GM23338 (cell line): Measurements from ENCODE around the gene CAND1. TPM values are rescaled to one million over a fixed set of nuclear protein-coding genes. Genes with fewer than 3 reads are reported as not detected.

Experiments used
- ATAC-seq: fragments of 200-7000 bp; cut with Tn5 transposase; 3 replicates; pipeline ENCODE4 v1.9.1; 2020
- DNase-seq: peaks from one replicate; pipeline ENCODE4 v3.0.0-alpha.2; 2015; ENCODE audit warnings: low spot score
- H2AFZ ChIP-seq: fragments of 200-600 bp; sonication (generic); 2 replicates; pipeline ENCODE4 v1.8.0; 2016; ENCODE audit warnings: antibody characterized with exemption, mild to moderate bottlenecking, moderate library complexity
- H3F3A ChIP-seq: fragments of 200-600 bp; sonication (generic); replicated peaks from 2 replicates; pipeline ENCODE4 v1.8.0; 2017; ENCODE audit warnings: antibody characterized with exemption, mixed run types, low read depth
- H3K27ac ChIP-seq: fragments of 200-600 bp; sonication (generic); 2 replicates; pipeline ENCODE4 v1.6.1; 2016; ENCODE audit warnings: low read depth
- H3K27me3 ChIP-seq: fragments of 200-600 bp; sonication (generic); 2 replicates; pipeline ENCODE4 v1.8.0; 2016; ENCODE audit warnings: mild to moderate bottlenecking, mixed run types, moderate library complexity; ENCODE audit not compliant: insufficient read depth
- H3K36me3 ChIP-seq: fragments of 200-600 bp; sonication (generic); 2 replicates; pipeline ENCODE4 v1.8.0; 2016; ENCODE audit warnings: mild to moderate bottlenecking; ENCODE audit not compliant: insufficient read depth
- H3K4me1 ChIP-seq: fragments of 200-600 bp; sonication (generic); 2 replicates; pipeline ENCODE4 v1.8.0; 2016; ENCODE audit warnings: mild to moderate bottlenecking, moderate library complexity; ENCODE audit not compliant: insufficient read depth
- H3K4me2 ChIP-seq: fragments of 200-600 bp; sonication (generic); 2 replicates; pipeline ENCODE4 v1.7.1; 2017; ENCODE audit warnings: mixed run types
- H3K4me3 ChIP-seq: fragments of 200-600 bp; sonication (generic); 2 replicates; pipeline ENCODE4 v1.6.1; 2016; ENCODE audit warnings: mixed run types
- H3K79me2 ChIP-seq: fragments of 200-600 bp; sonication (generic); replicated peaks from 2 replicates; pipeline ENCODE4 v1.8.0; 2017; ENCODE audit warnings: mild to moderate bottlenecking; ENCODE audit not compliant: insufficient read depth
- H3K9me2 ChIP-seq: fragments of 200-600 bp; sonication (generic); 2 replicates; pipeline ENCODE4 v1.8.0; 2017; ENCODE audit not compliant: insufficient read depth
- H4K20me1 ChIP-seq: fragments of 200-600 bp; sonication (generic); replicated peaks from 2 replicates; pipeline ENCODE4 v1.8.0; 2017; ENCODE audit warnings: mild to moderate bottlenecking; ENCODE audit not compliant: insufficient read depth
- H3K27ac Mint-ChIP-seq: 2 replicates; pipeline ENCODE4 v1.8.0; 2020; ENCODE audit warnings: inconsistent platforms, mild to moderate bottlenecking, moderate library complexity, mixed read lengths
- H3K27me3 Mint-ChIP-seq: 3 replicates; pipeline ENCODE4 v1.8.0; 2022; ENCODE audit warnings: low read depth, mild to moderate bottlenecking, moderate library complexity, mixed read lengths, inconsistent platforms; ENCODE audit not compliant: insufficient read depth, poor library complexity
- H3K36me3 Mint-ChIP-seq: 3 replicates; pipeline ENCODE4 v1.8.0; 2021; ENCODE audit warnings: low read depth, mild to moderate bottlenecking, inconsistent platforms, moderate library complexity, mixed read lengths
- H3K4me1 Mint-ChIP-seq: 3 replicates; pipeline ENCODE4 v1.8.0; 2020; ENCODE audit warnings: mild to moderate bottlenecking, inconsistent platforms, mixed read lengths
- H3K4me3 Mint-ChIP-seq: 3 replicates; pipeline ENCODE4 v1.8.0; 2021; ENCODE audit warnings: moderate library complexity, mild to moderate bottlenecking, inconsistent platforms, mixed read lengths
- H3K9me3 Mint-ChIP-seq: 3 replicates; pipeline ENCODE4 v1.8.0; 2020; ENCODE audit warnings: moderate library complexity, mild to moderate bottlenecking, inconsistent platforms, mixed read lengths
- CREB1 ChIP-seq: fragments of 250-450 bp; sonication (Bioruptor Pico); IDR thresholded peaks from 2 replicates; pipeline ENCODE4 v1.5.0; 2020; ENCODE audit warnings: low read depth, mild to moderate bottlenecking, moderate library complexity
- ETS1 ChIP-seq: IDR thresholded peaks from 2 replicates; pipeline ENCODE4 v1.6.1; 2016; ENCODE audit warnings: antibody characterized with exemption
- EZH2 ChIP-seq: fragments of 200-600 bp; sonication (generic); IDR thresholded peaks from one replicate; pipeline ENCODE4 v1.8.0; 2017; ENCODE audit warnings: antibody characterized with exemption, mild to moderate bottlenecking, low read depth; ENCODE audit not compliant: unreplicated experiment
- EZH2phosphoT487 ChIP-seq: fragments of 200-600 bp; sonication (generic); IDR thresholded peaks from one replicate; pipeline ENCODE4 v1.8.1; 2018; ENCODE audit warnings: antibody characterized with exemption; ENCODE audit not compliant: unreplicated experiment
- JUNB ChIP-seq: IDR thresholded peaks from one replicate; pipeline ENCODE4 v1.6.1; 2016; ENCODE audit warnings: antibody characterized with exemption; ENCODE audit not compliant: unreplicated experiment
- NANOG ChIP-seq: IDR thresholded peaks from 2 replicates; pipeline ENCODE4 v1.6.1; 2016; ENCODE audit warnings: antibody characterized with exemption, borderline replicate concordance
- POLR2AphosphoS5 ChIP-seq: IDR thresholded peaks from 2 replicates; pipeline ENCODE4 v1.6.1; 2016; ENCODE audit warnings: antibody characterized with exemption, low read depth
- REST ChIP-seq: IDR thresholded peaks from one replicate; pipeline ENCODE4 v1.6.1; 2018; ENCODE audit warnings: antibody characterized with exemption; ENCODE audit not compliant: unreplicated experiment
- STAT1 ChIP-seq: IDR thresholded peaks from one replicate; pipeline ENCODE4 v1.6.1; 2016; ENCODE audit warnings: antibody characterized with exemption; ENCODE audit not compliant: unreplicated experiment
- ZNF114 ChIP-seq: fragments of 250-450 bp; sonication (Bioruptor Pico); IDR thresholded peaks from 2 replicates; pipeline ENCODE4 v1.5.0; 2020; ENCODE audit warnings: mild to moderate bottlenecking, moderate library complexity
- ZNF462 ChIP-seq: fragments of 250-450 bp; sonication (Bioruptor Pico); IDR thresholded peaks from 2 replicates; pipeline ENCODE4 v1.5.0; 2020; ENCODE audit warnings: mild to moderate bottlenecking, moderate library complexity
- polyA plus RNA-seq: library from polyadenylated mRNA; unstranded; fragments of >200 nt; fragmentation: Nextera tagmentation; extraction: Ambion mirVana; gene quantifications from 2 replicates; pipeline ENCODE4 v1.2.1, GENCODE V29; 2016
- total RNA-seq: library from RNA; depleted of rRNA; stranded (reverse); fragments of >200 nt; shearing (Covaris generic); gene quantifications from 2 replicates; pipeline ENCODE4 v1.2.3, GENCODE V29; 2014

CAND1 gene
- total and polyA plus RNA-seq, 2 experiments from 2014 or later, result 71.4 to 151 TPM

DNA sequence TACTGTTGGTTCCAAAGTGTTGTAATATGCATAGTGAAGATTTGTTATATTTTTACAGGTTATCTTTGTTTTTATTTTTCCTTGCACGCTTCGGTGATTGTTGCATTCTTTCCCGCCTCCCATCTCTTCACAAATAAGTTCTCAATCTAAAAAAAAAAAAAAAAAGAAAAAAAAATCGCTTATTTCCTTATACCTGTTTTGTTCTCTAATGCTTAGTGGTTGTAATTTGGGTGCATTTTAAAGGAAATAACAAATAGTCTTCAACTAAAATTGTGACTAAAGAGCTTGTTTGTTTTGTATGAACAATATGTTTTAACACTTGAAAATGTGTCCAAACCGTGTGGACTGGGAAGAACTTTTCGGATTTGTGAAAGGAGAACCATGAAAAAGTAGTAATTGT lies 1.5 kb downstream of the CAND1 start:
- H3K4me1 ChIP-seq, result peaks cover 19% of the 10 kb centered on the region
- TF ChIP-seq REST, result no peak
- TF ChIP-seq CREB1 (CRISPR knock-in tag), result no peak
- no peak for TF ChIP-seq STAT1
- TF ChIP-seq EZH2phosphoT487, result no peak
- TF ChIP-seq EZH2, result no peak
- no peak for TF ChIP-seq JUNB
- no peak for TF ChIP-seq ETS1
- no peak for TF ChIP-seq POLR2AphosphoS5
- TF ChIP-seq ZNF462 (CRISPR knock-in tag), result no peak
- no peak for TF ChIP-seq ZNF114 (CRISPR knock-in tag)
- TF ChIP-seq NANOG, result no peak
- peaks cover 4% of the 10 kb centered on the region; the same call in 1 of the 3 replicates for H3K9me3 Mint-ChIP-seq
- ATAC-seq (no peak), DNase-seq (no peak)
- 0 out of 2 replicates have a peak, but pooled peaks cover 3% of the 10 kb centered on the region for H3K36me3 ChIP-seq
- peak overlapping the region; percentile 86 for H3K4me3 ChIP-seq
- peaks cover 61% of the 10 kb centered on the region for H3K79me2 ChIP-seq
- no peak overlapping the region for H2AFZ ChIP-seq
- H3K4me1 Mint-ChIP-seq, result peaks cover 26% of the 10 kb centered on the region
- peak overlapping the region; percentile 90 for H3K4me2 ChIP-seq
- H4K20me1 ChIP-seq, result peaks cover 43% of the 10 kb centered on the region
- no peaks in the 10 kb centered on the region; the same call in 1 of the 2 replicates for H3K9me2 ChIP-seq
- H3K27me3 Mint-ChIP-seq, result peaks cover 7% of the 10 kb centered on the region
- H3F3A ChIP-seq, result no peaks in the 10 kb centered on the region
- peak overlapping the region; percentile 93; the same call in 1 of the 2 replicates for H3K27ac Mint-ChIP-seq
- no peak overlapping the region for H3K27ac ChIP-seq
- H3K4me3 Mint-ChIP-seq, result peak overlapping the region; percentile 90
- peaks cover 7% of the 10 kb centered on the region; the same call in 2 of the 3 replicates for H3K36me3 Mint-ChIP-seq
- H3K27me3 ChIP-seq, result no peaks in the 10 kb centered on the region
